ENCODE results near the gene UBE2D4.

GRCh38 chr7:43877968-43878864 is 48.0 kb upstream of the UBE2D4 start:
- TF ChIP-seq CTCF (IDR thresholded peaks at IDR 0.05), result no peak
- TF ChIP-seq ETV6 (CRISPR knock-in tag; IDR thresholded peaks at IDR 0.05), result no peak
- no peak for TF ChIP-seq USF2 (CRISPR knock-in tag; IDR thresholded peaks at IDR 0.05)
- no peak for TF ChIP-seq ZNF263 (CRISPR knock-in tag; IDR thresholded peaks at IDR 0.05; ENCODE audit: low read depth)
- TF ChIP-seq JUN (CRISPR knock-in tag; IDR thresholded peaks at IDR 0.05), result no peak
- TF ChIP-seq ZNF281 (CRISPR knock-in tag; IDR thresholded peaks at IDR 0.05), result no peak
- TF ChIP-seq ZNF416 (CRISPR knock-in tag; IDR thresholded peaks at IDR 0.05), result no peak
- TF ChIP-seq ATF2 (CRISPR knock-in tag; IDR thresholded peaks at IDR 0.05; ENCODE audit: borderline replicate concordance, low read depth), result no peak
